NOMO-1 (cell line): ENCODE data around the gene MPP2.

ENCODE experiments used
- DNase-seq, 2 experiments: peaks; one replicate each; lab custom pipeline; 2025; ENCODE audit not compliant: unreplicated experiment in 2 of 2; lab: John Stamatoyannopoulos, UW

Gene MPP2

DNA sequence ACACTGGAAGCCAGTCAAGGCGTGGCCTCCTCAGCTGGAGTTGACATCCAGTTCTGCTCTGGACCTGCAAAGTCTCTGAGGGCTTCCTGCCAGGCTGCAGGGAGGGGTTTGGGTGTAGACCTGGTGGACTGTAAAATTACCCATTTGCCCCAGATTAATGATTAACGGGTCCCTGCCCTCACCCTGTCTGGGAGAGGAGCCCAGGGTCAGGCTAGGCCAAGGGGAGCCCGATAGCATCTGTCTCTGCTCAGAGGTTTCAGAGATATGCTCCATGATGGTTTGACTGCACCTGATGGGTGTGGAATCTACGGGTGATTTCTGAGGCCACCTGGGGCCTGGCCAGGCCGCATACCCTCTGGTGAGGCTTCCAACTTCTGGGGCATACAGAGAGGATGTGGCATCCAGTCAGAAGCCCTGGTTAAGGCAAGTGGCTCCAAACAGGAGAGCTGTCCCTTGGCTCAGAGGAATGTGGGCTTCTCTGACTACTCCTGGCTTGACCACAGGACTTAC, 23.8 kb upstream of the MPP2 start:
- DNase-seq, result no peak

DNA sequence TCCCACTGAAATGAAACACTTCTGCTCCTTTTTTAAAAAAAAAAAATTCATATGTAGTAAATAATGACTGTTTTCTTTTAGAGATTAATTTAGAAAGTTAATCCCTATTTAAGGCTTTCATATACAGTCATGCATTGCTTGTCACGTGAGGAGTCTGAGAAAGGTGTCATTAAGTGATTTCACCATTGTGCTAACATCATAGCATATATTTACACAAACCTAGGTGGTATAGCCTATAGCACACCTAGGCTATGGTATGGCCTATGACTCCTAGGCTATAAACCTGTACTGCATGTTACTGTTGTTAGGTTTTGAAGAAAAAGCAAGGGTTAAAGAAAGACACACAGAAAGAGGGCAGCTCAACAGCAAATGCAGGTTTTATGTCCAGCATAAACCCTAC, 21.3 kb upstream of the MPP2 start:
- no peak for DNase-seq

DNA sequence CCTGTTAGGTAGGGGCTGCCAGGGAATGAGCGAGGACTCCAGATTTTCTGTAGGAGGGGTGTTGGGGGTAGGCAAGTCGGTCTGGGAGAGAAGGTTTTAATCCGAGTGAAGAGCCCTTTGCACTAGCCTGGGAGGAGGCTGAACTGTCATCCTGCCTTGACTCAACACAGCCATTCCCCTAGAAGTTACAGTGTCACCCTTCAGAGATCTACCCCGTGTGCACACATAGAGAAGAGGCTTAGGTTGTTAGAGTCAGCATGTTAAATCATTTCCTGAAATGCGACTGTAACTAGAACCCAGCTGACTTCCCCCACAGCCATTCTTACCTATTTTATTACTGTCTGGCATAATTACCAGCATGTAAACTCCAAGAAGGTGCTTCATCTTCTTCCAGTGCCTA, 20.6 kb upstream of the MPP2 start:
- peak in 1 of 2 experiments; percentile 45 for DNase-seq

DNA sequence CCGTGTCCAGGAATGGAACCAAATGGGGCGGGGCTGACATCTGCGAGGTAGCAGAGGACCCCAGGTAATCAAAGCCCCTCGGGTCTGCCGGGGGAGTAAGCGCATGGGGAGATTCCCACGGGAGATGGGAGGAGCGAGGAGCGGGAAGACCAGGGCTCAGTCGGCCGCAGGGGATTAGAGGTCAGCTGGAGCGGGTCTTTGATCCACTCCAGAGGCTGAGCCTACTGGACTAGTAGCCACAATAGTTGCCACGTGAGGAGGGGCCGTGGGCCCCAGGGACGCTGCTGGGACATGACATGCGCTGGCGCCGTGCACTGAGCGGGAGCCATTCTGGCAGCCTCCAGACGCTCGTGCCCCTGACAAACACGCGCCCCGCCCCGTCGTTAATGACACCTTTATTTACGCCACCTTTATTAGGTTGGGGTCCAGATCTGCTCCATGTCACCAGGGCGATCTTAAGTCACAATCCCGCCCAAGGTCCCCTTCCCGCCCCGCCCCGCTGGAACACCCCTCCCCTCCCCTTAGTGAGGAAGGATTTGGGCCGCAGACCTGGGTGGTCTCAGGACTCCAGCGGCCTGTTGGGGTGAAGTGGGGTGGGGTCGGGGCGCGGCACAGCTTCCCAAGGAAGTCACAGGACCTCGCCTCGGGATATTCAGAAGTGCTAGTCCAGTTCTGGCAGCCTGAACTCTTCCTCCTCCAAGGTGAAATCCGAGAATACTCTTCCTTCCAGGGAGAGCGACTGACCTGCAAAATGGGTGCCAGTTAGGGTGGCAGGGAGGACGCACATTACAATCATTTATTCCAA, 19.9 kb upstream of the MPP2 start:
- DNase-seq, result no peak

DNA sequence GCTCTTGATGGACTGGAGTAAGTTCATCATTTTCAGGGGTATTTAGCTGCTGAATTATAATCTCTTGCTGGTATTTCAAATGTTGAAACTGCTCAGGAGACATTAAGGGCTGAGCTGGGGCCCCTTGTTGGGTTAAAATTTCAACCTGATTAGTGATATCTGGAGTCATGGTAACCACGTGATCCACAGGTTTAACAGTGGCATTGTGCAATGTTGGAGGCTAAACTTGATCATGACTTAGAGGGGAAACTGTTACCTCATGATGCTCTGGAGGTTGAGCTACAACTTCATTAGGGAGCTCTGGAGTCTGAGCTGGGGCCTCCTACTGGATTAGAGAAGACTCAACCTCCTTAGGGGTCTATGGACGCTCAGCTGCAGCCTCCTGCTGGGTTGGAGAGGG, 17.2 kb upstream of the MPP2 start:
- DNase-seq, result peak in 1 of 2 experiments; percentile 9

DNA sequence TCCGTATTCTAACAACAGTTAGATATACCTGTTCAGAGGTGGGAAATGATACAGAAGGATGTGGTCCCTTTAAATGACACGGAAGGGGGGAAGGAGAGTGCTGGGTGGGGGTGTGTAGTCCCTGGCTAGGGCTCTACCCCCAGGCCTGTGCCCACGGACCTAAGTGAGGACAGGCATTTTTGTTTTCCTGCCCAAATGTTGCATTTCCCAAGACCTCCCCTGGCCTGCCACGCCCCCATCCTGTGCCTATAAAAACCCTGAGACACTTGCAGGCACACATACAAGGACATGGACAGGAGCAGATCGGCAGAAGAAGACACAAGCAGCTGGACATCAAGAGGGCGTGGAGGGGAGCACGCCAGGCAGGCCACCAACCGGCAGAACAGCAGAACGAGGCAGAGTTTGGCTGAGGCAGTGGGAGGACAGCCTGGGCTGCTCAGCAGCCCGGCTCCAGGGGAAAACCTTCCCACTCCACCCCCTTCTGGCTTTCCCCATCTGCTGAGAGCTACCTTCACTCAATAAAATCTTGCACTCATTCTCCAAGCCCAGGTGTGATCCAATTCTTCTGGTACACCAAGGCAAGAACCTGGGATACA, 13.3 kb upstream of the MPP2 start:
- DNase-seq, result no peak

DNA sequence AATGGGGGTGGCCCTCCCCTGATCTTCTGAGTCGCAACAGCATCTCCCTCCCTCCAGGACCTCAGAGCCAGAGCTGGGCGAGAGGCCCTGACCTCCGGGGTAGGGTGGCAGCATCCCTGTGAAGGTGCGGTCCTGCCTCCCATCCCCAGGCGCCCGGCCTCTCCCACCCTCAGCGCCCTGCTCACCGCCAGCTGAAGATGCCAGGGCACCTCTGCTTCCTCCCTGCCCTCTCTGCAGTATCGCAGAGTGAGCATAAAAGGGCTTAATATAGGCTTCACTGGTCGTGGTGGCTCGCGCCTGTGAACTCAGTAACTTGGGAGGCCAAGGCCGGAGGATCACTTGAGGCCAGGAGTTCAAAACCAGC, 10.7 kb upstream of the MPP2 start:
- no peak for DNase-seq

DNA sequence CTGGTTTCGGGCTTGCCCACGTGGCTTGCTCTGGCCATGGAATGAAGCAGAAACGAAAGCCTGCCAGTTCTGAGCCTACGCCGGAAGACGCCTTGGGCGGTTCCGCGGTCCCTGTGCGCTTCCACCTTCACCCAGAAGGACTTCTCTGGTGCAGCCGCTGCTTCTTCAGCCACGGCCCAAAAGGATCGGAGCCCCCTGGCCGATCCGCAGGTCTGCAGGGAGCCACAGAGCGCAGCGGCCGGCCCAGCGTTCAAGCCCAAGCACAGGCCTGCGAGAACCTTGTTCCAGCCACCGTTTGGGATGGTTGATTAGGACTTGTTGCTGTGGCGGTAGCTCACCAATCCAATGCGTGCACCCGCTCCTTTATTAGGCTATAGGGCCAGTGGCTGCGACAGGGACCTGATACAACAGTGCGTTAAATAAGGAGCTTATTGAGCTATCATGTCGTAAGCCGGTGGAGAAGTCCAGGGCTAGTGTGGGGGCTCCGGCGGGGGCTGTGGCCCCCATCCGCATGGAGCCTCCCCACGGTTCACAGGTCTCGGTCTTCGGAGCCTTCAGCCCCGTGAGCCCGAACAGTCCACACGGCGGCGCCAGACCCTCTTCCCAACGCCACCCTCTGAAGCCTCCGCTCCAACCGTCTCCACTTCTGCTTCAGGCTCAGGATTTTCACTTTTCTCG, 10.2 kb upstream of the MPP2 start:
- peak; percentile 33 to 39 for DNase-seq

DNA sequence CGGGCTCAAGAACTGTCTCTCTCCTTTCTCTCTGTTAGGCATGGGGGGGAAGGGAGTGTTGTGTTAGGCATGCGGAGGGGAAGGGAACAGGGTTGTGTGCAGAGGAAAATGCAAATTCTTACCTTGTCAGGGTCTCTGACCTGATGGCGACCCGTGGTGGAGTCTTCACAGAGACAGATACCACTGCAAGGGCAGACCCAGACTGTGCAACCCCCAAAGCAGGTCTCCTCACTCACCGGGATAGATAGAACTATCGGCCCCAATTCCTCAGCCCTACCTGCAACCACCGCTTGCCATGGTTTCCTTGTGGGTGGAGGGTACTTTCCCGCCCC, 9.6 kb upstream of the MPP2 start:
- DNase-seq, result no peak

DNA sequence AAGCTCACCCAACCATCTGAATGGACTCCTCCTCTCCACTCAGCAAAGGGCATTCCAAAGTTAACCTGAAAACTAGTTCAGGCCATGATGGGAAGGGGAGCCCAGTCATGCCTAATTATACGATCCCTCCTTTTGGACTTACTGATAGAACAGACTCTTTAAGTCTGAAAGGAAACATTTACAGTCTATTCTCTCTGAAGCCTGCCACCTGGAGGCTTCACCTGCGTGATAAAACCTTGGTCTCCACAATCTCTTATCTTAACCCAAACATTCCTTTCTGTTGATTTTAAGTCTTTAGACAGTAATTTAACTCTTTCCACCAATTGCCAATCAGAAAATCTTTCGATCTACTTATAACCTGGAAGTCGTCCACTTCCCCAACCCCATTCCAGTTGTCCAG, 9.0 kb upstream of the MPP2 start:
- DNase-seq, result no peak

DNA sequence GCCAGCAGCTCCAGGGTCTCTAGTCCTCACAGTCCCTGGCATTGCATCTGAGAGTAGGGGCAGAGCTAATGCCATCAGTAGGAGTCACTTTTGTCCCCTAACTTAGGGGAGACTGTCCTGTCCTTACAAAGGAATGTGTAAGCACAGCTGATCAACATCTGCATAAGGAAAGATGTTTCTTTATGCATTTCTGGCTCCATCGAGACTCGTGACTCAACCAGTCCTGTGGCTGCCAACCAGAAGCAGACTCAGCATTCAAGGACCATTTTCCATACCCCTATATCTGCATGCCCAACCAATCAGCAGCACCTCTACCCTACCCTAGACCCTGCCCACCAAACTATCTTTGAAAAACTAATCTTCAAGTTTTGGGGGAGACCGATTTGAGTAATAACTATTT, 8.2 kb upstream of the MPP2 start:
- no peak for DNase-seq

DNA sequence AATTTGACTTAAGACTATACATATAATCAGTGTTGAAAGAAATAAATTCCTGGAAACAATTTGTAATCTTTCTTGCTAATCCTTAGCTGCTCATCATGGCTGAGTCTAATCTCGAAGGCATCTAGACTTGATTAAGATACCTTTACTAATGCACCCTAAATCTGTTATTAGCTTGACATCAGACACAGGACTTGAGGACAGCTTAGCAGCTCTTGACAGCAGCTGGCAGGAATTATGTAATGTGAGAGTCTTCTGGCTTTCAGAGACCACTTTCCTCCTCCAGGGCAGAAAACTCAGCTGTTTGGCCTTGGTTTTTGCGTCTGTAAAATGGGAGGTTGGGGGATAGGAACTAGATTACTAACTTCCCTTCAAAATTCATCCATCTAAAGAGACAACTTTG, 7.1 kb upstream of the MPP2 start:
- DNase-seq, result no peak

DNA sequence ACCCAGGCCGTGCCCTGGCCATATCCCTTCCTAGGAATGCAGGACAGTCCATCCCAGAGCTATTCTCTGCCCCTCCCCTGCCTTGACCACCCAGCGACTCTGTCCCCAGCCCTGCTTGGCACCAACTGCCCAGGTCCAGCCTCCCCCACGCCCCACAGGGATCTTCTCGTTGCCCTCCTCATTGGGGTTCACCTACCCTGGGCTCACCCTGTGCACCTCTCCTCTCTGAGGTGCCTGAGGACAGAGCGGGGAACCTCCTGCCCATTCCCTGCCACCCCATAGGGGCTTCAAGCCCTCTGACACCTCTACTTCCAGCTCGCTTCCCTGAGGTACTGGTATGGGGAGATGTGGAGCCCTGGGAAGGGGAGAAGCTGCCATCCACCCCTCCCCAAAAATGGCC, 6.2 kb upstream of the MPP2 start:
- DNase-seq, result no peak

DNA sequence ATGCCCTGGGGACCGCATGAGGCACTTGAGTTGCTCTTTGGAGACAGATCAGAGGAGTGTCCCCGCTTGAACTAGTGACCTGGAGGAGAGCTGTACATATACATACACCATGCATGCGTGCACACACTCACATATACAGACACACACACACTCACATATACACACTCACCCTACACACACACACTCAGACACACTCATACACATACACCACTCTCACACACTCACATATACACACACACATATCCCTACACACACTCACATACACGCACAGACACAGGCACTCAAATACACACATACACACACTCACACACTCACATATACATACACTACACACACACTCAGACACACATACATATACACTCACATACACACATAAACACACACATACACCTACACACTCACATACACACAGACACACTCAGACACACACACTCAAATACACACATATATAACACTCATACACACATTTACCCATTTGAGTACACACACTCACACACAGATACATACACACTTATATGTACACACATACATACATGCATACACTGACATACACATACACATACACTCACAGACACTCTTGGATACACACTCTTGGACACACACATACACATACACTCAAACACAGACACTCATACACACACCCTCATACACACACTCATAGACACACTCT, 5.4 kb upstream of the MPP2 start:
- no peak for DNase-seq

DNA sequence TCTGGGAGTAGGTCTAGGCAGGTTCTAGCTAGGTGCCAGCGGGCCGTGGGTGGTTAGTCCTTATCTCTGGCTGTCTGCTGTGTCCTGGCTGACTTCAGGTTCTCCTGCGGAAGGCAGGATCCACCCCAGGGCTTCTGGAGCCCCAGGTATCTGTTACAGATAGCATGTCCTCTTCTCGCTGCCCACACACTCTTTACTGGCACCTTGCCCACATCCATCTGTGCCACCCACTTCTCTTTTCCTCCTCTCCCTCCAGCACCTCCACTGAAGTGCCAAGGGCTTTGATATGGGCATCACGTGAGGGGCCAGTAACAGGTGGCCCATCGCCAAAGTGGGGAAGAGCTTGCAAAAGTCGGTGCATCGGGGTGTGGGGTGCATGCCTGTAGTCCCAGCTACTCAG, 4.6 kb upstream of the MPP2 start:
- no peak for DNase-seq

DNA sequence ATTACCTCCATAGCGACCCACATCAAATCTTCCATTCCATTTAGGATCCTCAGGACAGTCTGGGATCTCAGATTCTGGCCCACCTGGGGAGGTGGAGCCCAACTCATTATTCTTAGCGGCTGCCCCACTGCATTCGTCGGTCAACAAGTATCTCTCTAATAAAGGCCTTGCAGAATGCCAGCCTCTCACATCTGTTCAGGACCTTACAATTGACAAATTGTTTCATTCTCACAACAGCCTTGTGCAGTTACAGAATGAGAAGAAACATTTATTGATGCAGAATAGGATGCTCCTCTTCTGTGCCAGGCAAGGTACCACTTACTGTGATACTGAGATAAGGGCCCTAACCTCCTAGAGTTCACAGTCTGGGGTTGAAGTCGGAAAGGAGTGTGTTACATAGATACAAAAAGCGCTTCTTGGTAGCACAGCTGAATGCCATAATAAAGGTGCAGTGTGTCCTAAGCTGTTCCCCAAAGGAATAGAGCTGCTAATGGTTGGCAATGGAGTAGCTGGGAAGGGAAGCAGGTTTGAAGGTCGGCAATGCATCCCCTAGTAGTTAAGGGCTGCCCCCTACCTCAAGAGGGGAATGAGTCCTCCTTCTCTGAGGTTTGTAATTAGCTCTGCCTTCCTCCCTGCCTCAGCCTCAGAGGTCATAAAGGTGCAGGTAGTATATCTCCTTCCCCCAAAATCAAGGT, 2.3 kb upstream of the MPP2 start:
- no peak for DNase-seq

DNA sequence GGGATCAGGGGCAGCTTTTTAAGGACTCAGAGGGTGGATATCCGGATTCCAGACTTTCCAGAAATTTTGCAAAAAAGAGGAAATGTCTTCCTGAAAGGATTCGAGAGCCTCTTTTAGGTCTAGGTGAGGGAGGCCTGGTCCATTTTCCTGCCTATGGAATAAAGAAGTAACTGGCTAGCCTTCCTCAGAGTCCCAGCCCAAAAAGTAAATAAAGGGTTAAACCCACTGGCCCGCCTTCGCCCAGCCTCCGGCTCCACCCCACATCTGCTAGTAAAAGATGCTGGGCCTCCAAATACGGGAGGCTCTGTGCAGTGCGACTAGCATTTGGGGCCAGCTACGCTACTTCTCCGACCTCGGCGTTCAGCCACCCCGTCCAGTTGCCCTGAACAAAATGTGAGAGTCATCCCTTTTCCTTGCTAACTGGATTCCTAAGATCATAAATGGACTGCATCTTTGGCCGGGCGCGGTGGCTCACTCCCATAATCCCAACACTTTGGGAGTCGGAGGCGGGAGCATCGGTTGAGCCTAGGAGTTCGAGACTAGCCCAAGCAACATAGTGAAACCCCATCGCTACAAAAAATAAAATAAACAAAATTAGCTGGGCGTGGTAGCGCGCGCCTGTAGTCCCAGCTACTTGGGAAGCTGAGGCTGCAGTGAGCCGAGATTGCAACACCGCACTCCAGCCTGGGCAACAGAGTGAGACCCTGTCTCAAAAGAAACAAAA, 824 bp upstream of the MPP2 start:
- DNase-seq, result peak; percentile 54 to 71

DNA sequence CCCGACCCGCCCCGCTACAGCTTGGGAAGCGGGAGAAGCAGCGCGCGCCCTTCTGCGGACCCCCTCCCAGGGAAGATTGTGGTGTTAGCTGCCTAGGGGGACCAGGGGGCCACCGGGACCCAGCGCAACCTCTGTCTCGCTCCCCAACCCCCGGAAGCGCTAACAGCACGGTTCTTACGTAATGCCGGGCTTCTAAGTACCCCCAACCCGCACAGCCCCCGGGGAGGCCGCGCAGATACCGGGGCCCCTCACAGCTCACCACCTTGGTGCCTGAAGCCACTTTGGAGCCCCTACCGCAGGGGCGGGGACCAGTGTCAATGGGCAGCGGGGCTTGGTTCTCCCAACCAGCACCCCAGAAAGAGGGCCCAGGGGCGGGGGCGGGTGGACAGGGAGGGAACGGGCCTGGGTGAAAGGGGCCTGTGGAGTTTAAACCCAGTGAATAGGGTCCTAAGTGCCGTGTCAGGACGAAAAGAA, 348 bp downstream of the MPP2 start:
- DNase-seq, result no peak

DNA sequence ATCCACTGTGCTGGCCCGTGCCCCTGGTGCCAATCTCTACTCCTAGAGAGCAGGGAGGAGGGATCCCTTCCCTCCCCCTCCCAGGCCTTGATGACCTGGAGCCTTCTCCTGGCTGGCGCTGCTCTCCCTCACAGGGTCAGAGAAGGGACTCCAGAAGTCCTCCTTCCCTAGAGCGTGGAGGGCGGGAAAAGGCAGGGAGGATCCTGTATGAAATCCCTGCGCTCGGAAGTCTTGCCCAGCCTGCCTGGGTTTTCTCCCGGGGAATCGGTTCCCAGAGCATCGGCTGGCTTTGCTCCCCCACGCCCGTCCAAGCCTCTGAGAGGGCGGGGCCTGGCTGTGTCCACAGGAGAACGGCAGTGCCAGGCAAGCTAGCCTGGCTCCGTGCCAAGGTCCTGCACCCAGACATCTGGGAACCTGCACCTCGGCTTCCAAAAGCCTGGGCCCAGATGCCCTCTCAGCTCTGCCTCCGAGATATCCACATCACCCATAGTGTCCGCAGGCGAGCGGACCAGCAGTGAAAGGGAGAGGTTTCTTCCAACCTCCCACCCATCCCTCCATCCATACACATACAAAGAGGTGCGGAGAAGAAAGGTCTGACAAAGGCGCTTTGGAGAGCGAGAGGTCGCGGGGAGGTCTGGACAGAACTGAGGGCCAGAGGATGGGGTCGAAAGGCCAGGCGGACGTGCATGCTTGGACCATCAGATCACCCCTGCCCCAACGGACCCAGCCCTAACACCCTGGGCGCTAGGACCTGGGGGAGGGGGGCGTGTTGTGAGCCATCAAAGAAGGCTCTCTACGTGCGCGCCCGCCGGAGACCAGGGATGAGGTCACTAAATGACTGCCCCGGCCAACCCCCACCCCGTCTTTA, 1.1 kb downstream of the MPP2 start:
- no peak for DNase-seq
